Activated CD4-positive, CD25-positive, alpha-beta regulatory T cell treated with anti-CD3 and anti-CD28 coated beads, Interleukin-2, amount 50 U/mL, for 72 hours (primary cell): ENCODE data around the gene HCK.
A peak's percentile ranks its signal among the peaks of the same experiment; 100 is the strongest.

Experiments
- DNase-seq: peaks from one replicate; pipeline ENCODE4 v3.0.0; 2021

HCK gene

DNA sequence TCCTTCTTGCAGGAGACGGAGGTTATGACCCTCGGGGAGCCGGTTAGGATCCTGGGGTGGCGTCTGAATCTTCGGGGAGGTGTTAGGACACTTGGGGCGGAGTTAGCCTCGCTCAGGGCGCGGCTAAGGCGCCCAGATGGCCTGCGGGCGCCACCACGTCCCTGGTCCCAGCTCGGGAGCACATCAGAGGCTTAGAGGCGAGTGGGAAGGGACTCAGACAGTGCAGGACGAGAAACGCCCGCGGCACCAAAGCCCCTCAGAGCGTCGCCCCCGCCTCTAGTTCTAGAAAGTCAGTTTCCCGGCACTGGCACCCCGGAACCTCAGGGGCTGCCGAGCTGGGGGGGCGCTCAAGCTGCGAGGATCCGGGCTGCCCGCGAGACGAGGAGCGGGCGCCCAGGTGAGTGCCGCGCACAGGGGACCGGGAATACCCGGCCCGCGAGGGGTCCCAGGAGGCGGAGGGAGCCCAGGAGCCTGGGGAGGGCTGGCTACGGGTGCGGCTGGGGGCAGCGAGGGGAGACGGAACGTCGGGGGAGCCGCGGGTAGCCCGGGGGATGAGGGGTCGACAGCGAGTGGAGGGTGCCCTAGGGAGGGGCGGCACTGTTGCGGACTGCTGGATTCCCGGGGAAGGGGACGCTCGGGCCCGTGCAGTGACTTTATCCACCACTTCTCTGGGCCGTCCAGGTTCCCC lies at the start of gene HCK:
Gene HCK (plus strand): TSS at position 153 of the 688 bp plus-strand sequence.
- DNase-seq = no peak

- no peak for DNase-seq
These were observed 48.7 kb upstream of the HCK start for GRCh38 chr20:32003325-32003724.

GRCh38 chr20:32004963-32005362 lies 47.1 kb upstream of the HCK start:
- DNase-seq = no peak

- DNase-seq = no peak
These were observed 46.0 kb upstream of the HCK start for GRCh38 chr20:32006053-32006452.

DNA sequence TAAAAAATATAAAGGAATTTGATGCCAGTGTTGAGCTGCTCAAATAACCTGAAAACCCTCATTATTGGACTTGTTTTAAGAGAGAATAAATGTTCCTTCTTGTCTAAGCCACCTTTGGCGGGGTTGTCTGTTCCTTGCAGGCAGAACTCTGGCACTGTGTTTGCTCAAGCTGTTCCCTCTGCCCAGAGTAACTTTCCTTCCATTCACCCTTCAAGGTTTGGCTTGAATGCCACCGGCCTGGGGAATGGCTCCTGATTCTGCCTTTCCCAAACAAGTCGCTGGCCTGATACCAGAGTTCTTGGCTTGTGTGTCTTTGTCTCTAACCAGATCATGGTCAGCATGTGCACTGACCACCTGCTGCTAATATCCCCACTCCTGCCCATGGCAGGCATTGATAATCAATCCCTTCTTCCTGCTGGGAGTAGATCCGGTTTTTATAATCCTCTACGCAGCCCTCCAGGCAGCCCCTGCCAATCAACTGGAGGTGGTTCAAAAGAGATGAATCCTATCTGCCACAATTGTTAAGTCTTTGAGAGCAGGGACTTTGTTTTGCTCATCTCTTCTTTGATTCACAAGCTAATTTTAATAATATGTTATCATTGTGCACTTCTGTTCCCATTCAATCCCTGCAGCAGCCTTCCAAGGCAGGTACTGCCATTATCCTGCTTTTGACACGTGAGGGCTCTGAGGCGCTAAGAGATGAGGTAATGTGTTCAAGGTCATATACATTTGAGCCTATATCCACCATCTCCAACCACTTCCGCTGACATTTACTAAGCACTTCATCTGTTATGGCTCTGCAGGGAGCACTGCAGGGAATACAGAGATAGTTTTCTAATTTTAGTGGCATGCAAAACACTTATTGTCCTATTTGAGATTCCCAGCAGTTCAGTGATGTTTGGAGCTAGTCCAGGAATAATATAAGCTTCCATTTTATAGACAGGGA lies 44.9 kb upstream of the HCK start:
- DNase-seq = no peak

DNA sequence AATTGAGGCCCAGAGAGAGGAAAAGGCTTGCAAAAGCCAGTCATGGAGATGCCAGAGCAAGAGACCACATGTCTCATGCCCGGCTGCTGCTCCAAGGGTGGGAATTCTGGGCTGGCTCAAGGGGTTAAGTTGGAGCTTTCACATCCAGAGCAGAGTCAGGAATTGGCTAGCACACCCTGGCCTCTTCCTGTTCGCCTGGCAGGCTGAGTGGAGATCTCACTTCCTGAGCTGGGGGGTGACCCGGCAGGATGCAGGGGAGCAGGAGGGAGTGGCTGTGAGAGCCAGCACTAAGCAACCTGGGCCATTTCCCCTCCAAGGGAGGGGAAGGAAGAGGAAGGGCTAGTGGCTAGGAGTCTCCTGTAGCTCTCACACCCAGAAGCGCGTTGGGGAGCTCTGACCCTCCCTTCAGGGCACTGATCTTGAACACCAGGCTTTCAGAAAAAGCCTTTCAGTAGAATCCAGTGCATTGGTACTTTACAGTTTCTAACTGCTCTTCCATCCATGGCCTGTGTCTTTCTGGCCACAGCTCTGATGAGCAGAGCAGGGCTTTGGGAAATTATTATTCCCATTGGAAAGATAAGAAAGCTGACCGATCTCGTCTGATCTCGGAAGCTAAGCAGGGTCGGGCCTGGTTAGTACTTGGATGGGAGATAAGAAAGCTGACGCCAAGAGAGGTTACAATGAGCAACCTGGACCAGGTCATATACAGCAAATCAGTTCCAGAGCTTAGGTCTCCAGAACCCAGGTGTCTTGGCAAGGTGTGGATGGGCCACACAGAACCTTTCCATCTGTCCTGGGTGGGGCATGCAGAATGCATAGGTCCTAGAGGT lies 44.0 kb upstream of the HCK start:
- no peak for DNase-seq

DNA sequence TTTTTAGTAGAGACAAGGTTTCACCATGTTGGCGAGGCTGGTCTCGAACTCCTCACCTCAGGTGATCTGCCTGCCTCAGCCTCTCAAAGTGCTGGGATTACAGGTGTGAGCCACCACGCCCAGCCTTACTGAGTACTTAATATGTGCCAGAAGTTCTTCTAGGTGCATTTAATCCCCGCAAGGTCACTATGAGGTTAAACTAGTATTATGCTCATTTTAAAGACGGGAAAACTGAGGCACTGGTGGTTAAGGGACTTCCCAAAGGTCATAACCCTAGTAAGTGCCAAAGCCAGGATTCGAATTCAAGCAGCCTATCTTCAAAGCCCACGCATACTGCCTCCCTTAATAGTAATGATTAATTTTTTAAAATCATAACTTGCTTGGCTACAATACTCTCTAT lies 42.5 kb upstream of the HCK start:
- DNase-seq = no peak

- DNase-seq = no peak
These were observed 41.9 kb upstream of the HCK start, which contains the start of gene CCM2L for GRCh38 chr20:32010101-32010500. Gene CCM2L (plus strand): TSS chr20:32010438. CDS start chr20:32010455, 17 bp downstream.

DNA sequence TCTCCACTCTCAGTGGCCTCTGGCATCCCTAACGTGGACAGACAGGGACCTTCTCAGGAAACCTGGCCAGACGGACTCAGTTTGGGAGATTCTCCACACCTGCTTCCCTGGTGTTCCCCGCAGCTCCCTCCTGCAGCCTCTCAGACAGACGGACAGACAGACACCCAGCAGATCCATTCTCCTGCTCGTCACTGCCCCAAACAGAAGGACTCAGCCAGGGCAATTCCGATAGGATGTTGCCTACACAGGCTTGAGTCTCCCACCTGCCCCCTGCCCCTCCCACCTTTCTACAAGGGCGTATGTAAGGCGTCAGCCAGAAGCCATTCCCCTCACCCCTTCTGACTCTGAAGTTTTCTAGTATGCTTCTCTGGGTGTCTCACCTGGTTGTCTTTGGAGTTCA lies 41.4 kb upstream of the HCK start:
- DNase-seq = no peak

- no peak for DNase-seq
These were observed 39.8 kb upstream of the HCK start for GRCh38 chr20:32012159-32012688.

DNA sequence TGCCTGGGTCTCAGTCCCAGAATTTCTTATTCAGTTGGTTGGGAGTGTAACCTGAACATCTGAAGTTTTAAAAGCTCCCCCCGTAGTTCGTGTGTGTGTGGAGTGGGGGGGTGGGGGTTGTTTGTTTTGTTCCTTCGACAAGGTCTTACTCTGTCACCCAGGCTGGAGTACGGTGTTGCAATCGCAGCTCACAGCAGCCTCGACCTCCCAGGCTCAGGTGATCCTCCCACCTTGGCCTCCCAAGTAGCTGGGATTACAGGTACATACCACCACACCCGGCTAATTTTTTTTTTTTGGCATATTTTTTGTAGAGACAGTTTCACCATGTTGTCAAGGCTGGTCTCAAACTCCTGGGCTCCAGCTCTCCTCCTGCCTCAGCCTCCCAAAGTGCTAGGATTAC lies 38.7 kb upstream of the HCK start:
- DNase-seq = no peak

DNA sequence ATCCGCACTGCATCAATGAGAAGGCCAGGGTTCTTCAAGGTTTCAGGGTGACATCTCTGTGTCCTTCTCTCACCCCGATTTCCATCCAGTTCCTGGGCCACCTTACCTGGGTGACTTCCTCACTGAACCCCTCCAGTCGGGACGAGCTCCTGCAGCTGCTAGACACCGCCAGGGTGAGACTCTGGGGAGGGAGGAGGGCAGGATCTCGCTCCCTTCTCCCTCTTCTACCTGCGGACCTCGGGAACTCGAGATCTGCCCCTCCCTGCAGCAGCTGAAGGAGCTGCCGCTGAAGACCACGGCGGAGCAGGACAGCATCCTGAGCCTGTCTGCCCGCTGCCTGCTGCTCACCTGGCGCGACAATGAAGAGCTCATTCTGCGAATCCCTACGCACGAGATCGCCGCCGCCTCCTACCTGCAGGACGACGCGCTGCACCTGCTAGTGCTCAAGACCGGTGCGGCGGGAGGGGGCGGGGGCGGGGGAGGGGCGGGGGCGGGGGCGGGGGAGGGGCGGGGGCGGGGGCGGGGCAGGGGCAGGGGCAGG lies 34.3 kb upstream of the HCK start:
- no peak for DNase-seq

GRCh38 chr20:32018269-32019155 lies 33.5 kb upstream of the HCK start:
- peak; percentile 44 for DNase-seq

GRCh38 chr20:32019156-32019510 lies 32.9 kb upstream of the HCK start:
- DNase-seq = no peak

DNA sequence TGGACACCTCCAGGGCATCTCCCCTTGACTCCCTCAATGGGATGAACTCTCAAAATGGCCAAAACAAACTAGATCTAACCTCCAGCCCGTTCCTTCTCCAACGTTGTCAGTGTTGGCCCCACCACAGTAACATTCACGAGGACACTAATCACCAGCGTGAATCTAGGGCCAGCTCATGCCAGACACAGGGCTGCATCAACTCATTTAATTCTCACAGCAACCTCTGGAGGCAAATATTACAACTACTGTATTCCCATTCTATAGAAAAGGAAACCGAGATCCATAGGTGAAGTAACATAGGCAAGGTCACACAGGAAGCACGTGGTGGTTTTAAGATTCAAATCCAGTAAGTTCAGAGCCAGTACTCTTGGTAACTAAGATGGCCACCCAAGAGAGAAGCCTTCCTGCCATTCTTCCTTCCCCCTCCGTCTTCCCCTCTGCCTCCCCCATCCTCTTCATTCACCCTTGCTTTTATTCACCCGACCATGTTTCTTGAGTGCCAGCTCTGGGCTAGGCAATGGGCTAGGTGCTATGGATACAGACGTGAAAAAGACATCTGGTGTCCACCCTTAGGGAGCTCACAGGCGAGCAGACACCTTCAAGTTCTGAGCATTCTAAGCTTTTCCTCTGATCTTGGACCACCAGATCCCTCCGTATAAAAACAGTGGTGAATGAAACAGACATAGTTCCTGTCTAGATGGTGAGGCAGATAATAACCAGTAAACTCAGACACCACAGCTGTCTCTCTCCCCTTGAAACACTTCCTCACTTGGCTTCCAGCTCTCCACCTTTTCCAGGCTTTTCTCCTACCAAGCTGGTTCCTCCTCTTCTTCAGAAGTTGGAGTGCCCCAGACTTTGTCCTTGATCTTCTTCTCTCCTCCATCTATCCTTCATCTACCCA lies 32.2 kb upstream of the HCK start:
- no peak for DNase-seq

GRCh38 chr20:32021091-32021490 lies 31.0 kb upstream of the HCK start:
- DNase-seq = no peak

DNA sequence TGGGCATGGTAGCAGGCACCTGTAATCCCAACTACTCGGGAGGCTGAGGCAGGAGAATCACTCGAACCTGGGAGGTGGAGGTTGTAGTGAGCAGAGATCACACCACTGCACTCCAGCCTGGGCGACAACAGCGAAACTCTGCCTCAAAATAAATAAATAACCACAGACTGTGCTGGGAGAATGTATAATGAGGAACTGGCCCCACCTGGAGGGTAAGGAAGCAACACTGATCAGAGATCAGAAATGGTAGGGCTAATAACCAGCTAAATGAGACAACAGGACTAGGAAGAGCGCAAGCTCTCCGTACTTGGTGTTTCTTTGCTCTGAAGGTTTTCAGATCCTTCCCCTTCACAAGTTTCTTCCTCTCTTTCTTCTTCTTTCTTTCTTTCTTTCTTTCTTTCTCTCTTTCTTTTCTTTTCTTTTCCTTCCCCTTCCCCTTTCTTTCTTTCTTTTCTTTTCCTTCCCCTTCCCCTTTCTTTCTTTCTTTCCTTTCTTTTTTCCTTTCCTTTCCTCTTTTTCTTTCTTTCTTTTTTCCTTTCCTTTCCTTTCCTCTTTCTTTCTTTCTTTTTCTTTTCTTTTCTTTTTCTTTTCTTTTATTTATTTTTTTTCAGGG lies 27.3 kb upstream of the HCK start:
- no peak for DNase-seq

- no peak for DNase-seq
These were observed 24.4 kb upstream of the HCK start for GRCh38 chr20:32027643-32028042.

DNA sequence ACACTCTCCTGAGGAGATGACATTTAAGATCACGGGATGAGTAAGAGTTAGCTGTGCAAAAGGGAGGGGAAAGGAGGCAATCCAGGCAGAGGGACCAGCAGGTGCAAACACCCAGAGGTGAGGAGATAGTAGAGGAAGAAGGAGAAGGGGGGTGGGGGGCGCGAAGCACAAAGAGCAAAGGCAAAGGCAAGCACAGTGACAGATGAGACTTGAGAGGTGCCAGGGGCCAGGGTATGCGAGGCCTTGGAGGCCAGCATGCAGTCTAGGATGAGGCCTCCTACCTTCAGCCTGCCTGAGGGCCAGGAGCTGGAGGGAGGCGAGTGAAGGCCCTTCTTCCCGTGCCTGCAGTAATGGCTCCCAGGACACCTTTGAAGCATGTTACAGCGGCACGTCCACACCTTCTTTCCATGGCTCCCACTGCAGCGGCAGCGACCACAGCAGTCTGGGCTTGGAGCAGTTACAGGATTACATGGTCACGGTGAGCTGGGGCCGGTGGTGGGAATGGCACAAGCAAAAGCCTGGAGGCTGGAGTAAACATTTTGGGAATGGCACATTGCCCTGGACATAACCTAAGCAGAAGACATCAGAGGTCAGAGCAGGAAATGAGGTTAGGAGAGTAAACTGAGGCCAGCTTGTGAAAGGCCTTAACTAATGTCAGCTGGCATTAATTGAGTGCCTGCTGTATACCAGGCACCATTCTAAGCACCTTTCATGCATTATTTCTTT lies 23.2 kb upstream of the HCK start:
- DNase-seq = no peak
